ENCODE measurements around the gene FADS2. TPM values are rescaled to one million over a fixed set of nuclear protein-coding genes. Genes with fewer than 3 reads are reported as not detected.

Gene FADS2
- total RNA-seq, 1 experiment from 2014 or later = 20.6 TPM

DNA sequence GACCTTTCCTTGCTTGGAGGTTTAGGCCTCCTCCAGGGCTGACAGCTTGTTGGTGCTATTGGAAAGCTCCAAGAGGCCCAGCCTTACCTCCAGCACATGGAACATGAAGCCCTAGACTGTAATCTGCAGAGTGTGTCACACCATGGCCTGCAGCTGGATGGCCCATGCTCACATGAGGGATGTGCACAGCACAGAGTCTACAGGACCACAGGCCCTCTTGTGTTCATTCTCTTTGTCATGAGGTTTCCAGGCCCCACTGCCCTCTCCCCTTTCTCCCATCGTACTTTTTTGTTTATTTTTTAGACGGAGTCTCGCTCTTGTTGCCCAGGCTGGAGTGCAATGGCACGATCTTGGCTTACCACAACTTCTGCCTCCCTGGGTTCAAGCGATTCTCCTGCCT lies 21.3 kb upstream of the FADS2 start:
- H3K27ac Mint-ChIP-seq (ENCODE audit: low read depth, unreplicated experiment) = no peak overlapping the region

GRCh38 chr11:61810671-61811175 lies 17.4 kb upstream of the FADS2 start:
- H3K36me3 Mint-ChIP-seq (ENCODE audit: insufficient read depth, unreplicated experiment) = peaks cover 55% of the 10 kb centered on the region
- ChIA-PET CTCF (interaction anchor here (0.5 to 2.3 kb wide), 2 partner anchors 14 to 136 kb away, joined by 4 to 20 read pairs; no protein-coding TSS in a partner anchor), POLR2A (interaction anchor here (0.6 kb wide), 1 partner anchor 350 kb away, joined by 3 read pairs; no protein-coding TSS in a partner anchor)
- TF ChIP-seq, protein P1, sequence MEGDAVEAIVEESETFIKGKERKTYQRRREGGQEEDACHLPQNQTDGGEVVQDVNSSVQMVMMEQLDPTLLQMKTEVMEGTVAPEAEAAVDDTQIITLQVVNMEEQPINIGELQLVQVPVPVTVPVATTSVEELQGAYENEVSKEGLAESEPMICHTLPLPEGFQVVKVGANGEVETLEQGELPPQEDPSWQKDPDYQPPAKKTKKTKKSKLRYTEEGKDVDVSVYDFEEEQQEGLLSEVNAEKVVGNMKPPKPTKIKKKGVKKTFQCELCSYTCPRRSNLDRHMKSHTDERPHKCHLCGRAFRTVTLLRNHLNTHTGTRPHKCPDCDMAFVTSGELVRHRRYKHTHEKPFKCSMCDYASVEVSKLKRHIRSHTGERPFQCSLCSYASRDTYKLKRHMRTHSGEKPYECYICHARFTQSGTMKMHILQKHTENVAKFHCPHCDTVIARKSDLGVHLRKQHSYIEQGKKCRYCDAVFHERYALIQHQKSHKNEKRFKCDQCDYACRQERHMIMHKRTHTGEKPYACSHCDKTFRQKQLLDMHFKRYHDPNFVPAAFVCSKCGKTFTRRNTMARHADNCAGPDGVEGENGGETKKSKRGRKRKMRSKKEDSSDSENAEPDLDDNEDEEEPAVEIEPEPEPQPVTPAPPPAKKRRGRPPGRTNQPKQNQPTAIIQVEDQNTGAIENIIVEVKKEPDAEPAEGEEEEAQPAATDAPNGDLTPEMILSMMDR (IDR thresholded peaks at IDR 0.05; ENCODE audit: unreplicated experiment) = no peak
- no TSS peak for BruUV-seq (replicated peaks)
- DNase-seq (ENCODE audit: unreplicated experiment) = no peak
- no peaks in the 10 kb centered on the region for H3K9me3 Mint-ChIP-seq (ENCODE audit: unreplicated experiment)
- H3K4me3 Mint-ChIP-seq (ENCODE audit: unreplicated experiment) = no peak overlapping the region
- H3K4me1 Mint-ChIP-seq (ENCODE audit: insufficient read depth, unreplicated experiment) = peaks cover 14% of the 10 kb centered on the region
- H3K27me3 Mint-ChIP-seq (ENCODE audit: insufficient read depth, unreplicated experiment) = no peaks in the 10 kb centered on the region
- intact Hi-C loops (cut with micrococcal nuclease) = no loop called here
- no peak overlapping the region for H3K27ac Mint-ChIP-seq (ENCODE audit: low read depth, unreplicated experiment)

More for the DNA sequence above, 21.3 kb upstream of the FADS2 start:
- ChIA-PET CTCF (interaction anchor here (0.5 to 3.6 kb wide), 6 partner anchors 10 to 275 kb away, joined by 3 to 47 read pairs (median 6); no protein-coding TSS in a partner anchor), POLR2A (interaction anchor here (0.6 kb wide), 1 partner anchor 96 kb away, joined by 3 read pairs; no protein-coding TSS in a partner anchor)
- Mint-ChIP-seq H3K36me3 (ENCODE audit: insufficient read depth, unreplicated experiment) (peaks cover 55% of the 10 kb centered on the region), H3K4me3 (ENCODE audit: unreplicated experiment) (no peak overlapping the region), H3K4me1 (ENCODE audit: insufficient read depth, unreplicated experiment) (peaks cover under 1% of the 10 kb centered on the region), H3K9me3 (ENCODE audit: unreplicated experiment) (no peaks in the 10 kb centered on the region), H3K27me3 (ENCODE audit: insufficient read depth, unreplicated experiment) (no peaks in the 10 kb centered on the region)
- no peak for DNase-seq (ENCODE audit: unreplicated experiment)
- TF ChIP-seq, protein P1 (IDR thresholded peaks at IDR 0.05; ENCODE audit: unreplicated experiment) = no peak
- BruUV-seq (replicated peaks) = no TSS peak
- intact Hi-C loops (cut with micrococcal nuclease) = no loop called here

DNA sequence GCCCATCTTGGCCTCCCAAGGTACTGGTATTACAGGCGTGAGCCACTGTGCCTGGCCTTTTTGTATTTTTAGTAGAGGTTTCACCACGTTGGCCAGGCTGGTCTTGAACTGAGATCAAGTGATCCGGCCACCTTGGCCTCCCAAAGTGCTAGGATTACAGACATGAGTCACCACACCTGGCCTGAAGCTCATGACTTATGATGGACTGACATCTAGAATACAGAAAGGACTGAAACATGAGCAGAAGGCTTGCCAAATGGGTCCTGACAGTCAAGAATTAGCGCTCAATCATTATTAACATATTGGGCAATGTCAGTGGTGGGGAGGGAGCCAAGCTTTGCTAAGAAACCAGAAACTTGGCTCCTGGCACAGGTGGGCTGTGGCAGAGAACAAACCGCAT lies 16.3 kb upstream of the FADS2 start:
- intact Hi-C loops (cut with micrococcal nuclease) = no loop called here
- ChIA-PET CTCF (interaction anchor here (0.6 to 2.3 kb wide), 5 partner anchors 15 to 297 kb away, joined by 3 to 20 read pairs (median 4); no protein-coding TSS in a partner anchor), POLR2A (interaction anchor here (0.6 to 2.0 kb wide), 3 partner anchors 14 to 232 kb away, joined by 3 to 8 read pairs (median 4); no protein-coding TSS in a partner anchor)
- peaks cover 48% of the 10 kb centered on the region for H3K36me3 Mint-ChIP-seq (ENCODE audit: insufficient read depth, unreplicated experiment)
- no peaks in the 10 kb centered on the region for H3K9me3 Mint-ChIP-seq (ENCODE audit: unreplicated experiment)
- peaks cover 18% of the 10 kb centered on the region for H3K4me1 Mint-ChIP-seq (ENCODE audit: insufficient read depth, unreplicated experiment)
- H3K4me3 Mint-ChIP-seq (ENCODE audit: unreplicated experiment) = no peak overlapping the region
- DNase-seq (ENCODE audit: unreplicated experiment) = peak; percentile 80
- no TSS peak for BruUV-seq (replicated peaks)
- no peaks in the 10 kb centered on the region for H3K27me3 Mint-ChIP-seq (ENCODE audit: insufficient read depth, unreplicated experiment)
- TF ChIP-seq, protein P1 (IDR thresholded peaks at IDR 0.05; ENCODE audit: unreplicated experiment) = no peak
- H3K27ac Mint-ChIP-seq (ENCODE audit: low read depth, unreplicated experiment) = no peak overlapping the region

DNA sequence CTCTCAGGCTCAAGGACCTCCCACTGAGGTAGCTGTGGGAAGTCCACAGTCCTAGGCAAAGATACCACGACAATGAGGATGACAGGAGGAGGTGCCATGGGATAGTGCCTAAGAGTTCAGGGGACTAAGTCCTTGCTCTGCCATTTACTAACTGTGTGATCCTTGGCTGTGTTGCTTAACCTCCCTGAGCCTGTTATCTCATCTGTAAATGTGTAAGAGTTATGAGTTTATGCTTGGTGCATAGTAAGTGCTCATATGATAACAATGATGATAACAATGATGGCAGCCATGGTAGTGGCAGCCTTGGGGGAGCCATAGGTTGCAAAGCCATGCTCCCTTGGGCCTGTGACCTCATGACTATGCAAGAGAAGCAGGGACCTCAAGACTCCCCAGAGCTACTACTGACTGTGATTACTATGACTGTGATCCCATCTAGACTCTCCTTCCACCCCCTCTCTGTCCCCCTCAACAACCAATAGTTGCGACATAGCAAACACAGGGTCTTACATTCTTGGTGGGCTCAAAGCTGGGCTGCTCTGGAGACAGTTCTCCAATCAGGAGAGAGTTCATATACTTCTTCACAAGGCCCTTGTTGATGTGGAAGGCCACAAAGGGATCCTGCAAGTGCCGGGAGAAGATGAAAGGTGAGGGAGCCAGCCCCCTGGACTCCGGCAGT lies 15.2 kb upstream of the FADS2 start:
- TF ChIP-seq, protein P1 (IDR thresholded peaks at IDR 0.05; ENCODE audit: unreplicated experiment) = no peak
- no TSS peak for BruUV-seq (replicated peaks)
- ChIA-PET POLR2A (interaction anchor here (2.0 kb wide), 1 partner anchor 15 kb away, joined by 8 read pairs; no protein-coding TSS in a partner anchor), CTCF (interaction anchor here (0.9 to 2.3 kb wide), 6 partner anchors 16 to 296 kb away, joined by 3 to 20 read pairs (median 4); no protein-coding TSS in a partner anchor)
- Mint-ChIP-seq H3K36me3 (ENCODE audit: insufficient read depth, unreplicated experiment) (peaks cover 37% of the 10 kb centered on the region), H3K9me3 (ENCODE audit: unreplicated experiment) (no peaks in the 10 kb centered on the region), H3K27me3 (ENCODE audit: insufficient read depth, unreplicated experiment) (no peaks in the 10 kb centered on the region), H3K4me3 (ENCODE audit: unreplicated experiment) (no peak overlapping the region), H3K27ac (ENCODE audit: low read depth, unreplicated experiment) (no peak overlapping the region), H3K4me1 (ENCODE audit: insufficient read depth, unreplicated experiment) (peaks cover 18% of the 10 kb centered on the region)
- intact Hi-C loops (cut with micrococcal nuclease) = no loop called here
- no peak for DNase-seq (ENCODE audit: unreplicated experiment)
